ENCODE measurements around the gene ASTN2.

The ASTN2 gene

GRCh38 chr9:117315236-117315635 lies 99.6 kb downstream of the ASTN2 start:
- H3K4me3 ChIP-seq (ENCODE audit: low read depth, low read length) = no peak overlapping the region
- no peak for TF ChIP-seq MYC (IDR thresholded peaks at IDR 0.05; ENCODE audit: low read depth, low read length)
- DNase-seq (ENCODE audit: low read depth) = no peak

- no peak for DNase-seq (ENCODE audit: low read depth)
- H3K4me3 ChIP-seq (ENCODE audit: low read depth, low read length) = no peak overlapping the region
- TF ChIP-seq, protein P1, sequence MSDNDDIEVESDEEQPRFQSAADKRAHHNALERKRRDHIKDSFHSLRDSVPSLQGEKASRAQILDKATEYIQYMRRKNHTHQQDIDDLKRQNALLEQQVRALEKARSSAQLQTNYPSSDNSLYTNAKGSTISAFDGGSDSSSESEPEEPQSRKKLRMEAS (IDR thresholded peaks at IDR 0.05; ENCODE audit: low read depth, low read length) = no peak
- no peak for TF ChIP-seq POLR2A (IDR thresholded peaks at IDR 0.05; ENCODE audit: extremely low read depth, insufficient read length)
- TF ChIP-seq, protein P2, sequence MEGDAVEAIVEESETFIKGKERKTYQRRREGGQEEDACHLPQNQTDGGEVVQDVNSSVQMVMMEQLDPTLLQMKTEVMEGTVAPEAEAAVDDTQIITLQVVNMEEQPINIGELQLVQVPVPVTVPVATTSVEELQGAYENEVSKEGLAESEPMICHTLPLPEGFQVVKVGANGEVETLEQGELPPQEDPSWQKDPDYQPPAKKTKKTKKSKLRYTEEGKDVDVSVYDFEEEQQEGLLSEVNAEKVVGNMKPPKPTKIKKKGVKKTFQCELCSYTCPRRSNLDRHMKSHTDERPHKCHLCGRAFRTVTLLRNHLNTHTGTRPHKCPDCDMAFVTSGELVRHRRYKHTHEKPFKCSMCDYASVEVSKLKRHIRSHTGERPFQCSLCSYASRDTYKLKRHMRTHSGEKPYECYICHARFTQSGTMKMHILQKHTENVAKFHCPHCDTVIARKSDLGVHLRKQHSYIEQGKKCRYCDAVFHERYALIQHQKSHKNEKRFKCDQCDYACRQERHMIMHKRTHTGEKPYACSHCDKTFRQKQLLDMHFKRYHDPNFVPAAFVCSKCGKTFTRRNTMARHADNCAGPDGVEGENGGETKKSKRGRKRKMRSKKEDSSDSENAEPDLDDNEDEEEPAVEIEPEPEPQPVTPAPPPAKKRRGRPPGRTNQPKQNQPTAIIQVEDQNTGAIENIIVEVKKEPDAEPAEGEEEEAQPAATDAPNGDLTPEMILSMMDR (IDR thresholded peaks at IDR 0.05; ENCODE audit: low read depth, low read length) = no peak
- no peak for TF ChIP-seq MYC (IDR thresholded peaks at IDR 0.05; ENCODE audit: low read depth, low read length)
Observed at GRCh38 chr9:117313989-117314388, 100.9 kb downstream of the ASTN2 start.

DNA sequence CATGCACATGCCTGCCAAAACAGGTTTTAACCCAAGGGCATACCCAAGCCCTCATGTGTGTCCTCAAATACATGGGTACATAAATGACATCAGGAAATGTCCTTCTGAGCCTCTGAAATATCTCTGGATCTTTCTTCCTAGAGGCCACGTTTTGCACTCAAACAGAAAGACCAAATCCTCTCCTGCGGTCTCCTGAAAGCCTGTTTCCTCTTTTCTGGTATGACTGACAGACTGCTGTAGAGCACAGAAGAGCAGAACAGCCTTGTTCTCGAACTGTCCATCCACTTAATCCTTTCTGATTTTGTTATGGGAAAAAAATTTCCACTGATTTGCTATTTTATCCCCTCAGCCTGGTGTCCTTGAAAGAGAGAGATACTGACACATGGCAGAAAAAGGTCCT lies 107.2 kb downstream of the ASTN2 start:
- no peak for DNase-seq (ENCODE audit: low read depth)
- H3K4me3 ChIP-seq (ENCODE audit: low read depth, low read length) = no peak overlapping the region
- TF ChIP-seq POLR2A (IDR thresholded peaks at IDR 0.05; ENCODE audit: extremely low read depth, insufficient read length) = no peak
- no peak for TF ChIP-seq MYC (IDR thresholded peaks at IDR 0.05; ENCODE audit: low read depth, low read length)
- TF ChIP-seq, protein P1 (IDR thresholded peaks at IDR 0.05; ENCODE audit: low read depth, low read length) = no peak
- TF ChIP-seq, protein P2 (IDR thresholded peaks at IDR 0.05; ENCODE audit: low read depth, low read length) = no peak

- no peak for DNase-seq (ENCODE audit: low read depth)
- H3K4me3 ChIP-seq (ENCODE audit: low read depth, low read length) = no peak overlapping the region
- TF ChIP-seq POLR2A (IDR thresholded peaks at IDR 0.05; ENCODE audit: extremely low read depth, insufficient read length) = no peak
- TF ChIP-seq, protein P1 (IDR thresholded peaks at IDR 0.05; ENCODE audit: low read depth, low read length) = no peak
- TF ChIP-seq, protein P2 (IDR thresholded peaks at IDR 0.05; ENCODE audit: low read depth, low read length) = no peak
- no peak for TF ChIP-seq MYC (IDR thresholded peaks at IDR 0.05; ENCODE audit: low read depth, low read length)
Observed at GRCh38 chr9:117306032-117306431, 108.8 kb downstream of the ASTN2 start.

DNA sequence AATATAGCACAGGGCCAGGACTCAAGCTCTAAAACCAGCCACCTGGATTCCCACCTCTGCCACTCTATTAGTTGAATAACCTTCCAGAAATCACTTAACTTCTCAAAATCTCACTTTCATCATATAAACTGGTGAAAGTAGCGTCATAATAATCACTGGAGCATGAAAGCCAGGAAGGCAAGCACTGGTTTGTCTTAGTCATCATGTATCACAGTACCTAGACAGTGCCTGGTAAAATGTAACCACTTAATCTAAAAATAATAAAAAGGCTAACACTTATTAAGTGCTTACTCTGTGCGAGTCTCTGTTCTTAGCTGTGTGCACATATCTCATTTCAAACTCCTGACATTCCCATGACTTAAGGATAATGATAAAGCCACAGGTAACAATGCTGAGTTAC lies 109.4 kb downstream of the ASTN2 start:
- TF ChIP-seq, protein P2 (IDR thresholded peaks at IDR 0.05; ENCODE audit: low read depth, low read length) = no peak
- TF ChIP-seq POLR2A (IDR thresholded peaks at IDR 0.05; ENCODE audit: extremely low read depth, insufficient read length) = no peak
- no peak for TF ChIP-seq MYC (IDR thresholded peaks at IDR 0.05; ENCODE audit: low read depth, low read length)
- TF ChIP-seq, protein P1 (IDR thresholded peaks at IDR 0.05; ENCODE audit: low read depth, low read length) = no peak
- DNase-seq (ENCODE audit: low read depth) = no peak
- no peak overlapping the region for H3K4me3 ChIP-seq (ENCODE audit: low read depth, low read length)

DNA sequence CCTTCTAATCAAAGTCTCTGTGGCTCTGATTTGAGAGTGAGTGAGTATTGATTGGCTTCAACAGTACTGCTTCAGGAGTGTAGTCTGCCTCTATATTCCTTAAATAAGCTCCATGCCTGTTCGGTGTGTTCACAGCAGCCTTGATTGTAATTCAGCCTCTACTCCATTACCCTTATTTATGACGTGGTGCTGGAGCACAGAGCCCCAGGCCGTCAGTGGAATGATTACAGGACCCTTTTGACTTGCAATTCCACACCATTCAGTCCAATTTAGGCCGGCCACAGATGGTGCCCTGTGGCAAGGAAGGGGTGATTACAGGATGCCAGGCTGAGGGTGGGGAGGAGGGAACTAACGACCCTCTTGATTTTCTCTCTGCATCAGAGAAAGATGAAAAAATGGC lies 110.3 kb downstream of the ASTN2 start:
- no peak for DNase-seq (ENCODE audit: low read depth)
- no peak overlapping the region for H3K4me3 ChIP-seq (ENCODE audit: low read depth, low read length)
- TF ChIP-seq MYC (IDR thresholded peaks at IDR 0.05; ENCODE audit: low read depth, low read length) (no peak), POLR2A (IDR thresholded peaks at IDR 0.05; ENCODE audit: extremely low read depth, insufficient read length) (no peak)
- TF ChIP-seq, protein P2 (IDR thresholded peaks at IDR 0.05; ENCODE audit: low read depth, low read length) = no peak
- TF ChIP-seq, protein P1 (IDR thresholded peaks at IDR 0.05; ENCODE audit: low read depth, low read length) = no peak
